ENCODE measurements around the gene PTAFR. TPM values are rescaled to one million over a fixed set of nuclear protein-coding genes. Genes with fewer than 3 reads are reported as not detected.

Gene PTAFR
- total RNA-seq, 1 donor from 2014 or later = 1.5 TPM

DNA sequence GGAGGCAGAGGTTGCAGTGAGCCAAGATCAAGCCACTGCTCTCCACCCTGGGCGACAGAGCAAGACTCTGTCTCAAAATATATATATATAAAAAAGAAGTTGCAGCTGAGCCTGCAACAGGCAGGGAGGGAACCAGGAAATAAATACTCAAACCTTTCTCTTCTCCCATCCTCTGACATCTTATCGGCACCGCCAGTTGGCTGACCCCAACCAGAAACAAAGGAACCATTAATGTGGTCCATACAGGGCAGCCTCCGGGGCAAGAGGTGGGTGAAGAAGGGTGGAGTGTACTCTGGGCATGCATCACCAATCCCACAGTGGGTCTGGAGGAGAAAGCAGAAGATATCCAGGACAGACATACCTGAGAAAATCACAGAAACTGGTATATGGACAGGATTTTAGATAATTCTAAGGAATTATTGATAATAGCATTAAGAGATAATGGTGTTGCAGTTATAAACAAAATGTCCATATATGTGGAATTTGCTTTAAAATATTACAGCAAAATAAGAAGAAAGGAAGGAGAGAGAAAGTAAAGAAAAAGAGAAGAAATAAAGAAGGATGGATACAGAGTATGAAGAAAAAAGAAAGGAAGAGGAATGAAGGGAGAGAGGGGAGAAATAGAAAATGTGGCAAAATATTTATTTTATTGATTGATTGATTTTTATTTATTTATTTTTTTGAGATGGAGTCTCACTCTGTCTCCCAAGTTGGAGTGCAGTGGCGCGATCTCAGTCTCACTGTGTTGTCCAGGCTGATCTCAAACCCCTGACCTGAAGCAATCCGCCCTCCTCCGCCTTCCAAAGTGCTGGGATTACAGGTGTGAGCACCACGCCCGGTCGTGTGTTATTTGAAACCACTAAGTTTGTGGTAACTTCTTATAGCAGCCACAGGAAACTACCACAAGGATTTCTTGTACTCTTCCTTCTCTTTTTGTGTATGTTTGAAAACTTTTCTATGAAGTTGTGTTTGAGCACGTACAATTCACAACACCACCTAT, 4.1 kb upstream of the PTAFR start:
- no peaks in the 10 kb centered on the region for H3K4me1 ChIP-seq
- no peaks in the 10 kb centered on the region for H3K9me3 ChIP-seq (replicated peaks)
- no peak for DNase-seq
- TF ChIP-seq CTCF (IDR thresholded peaks at IDR 0.05; ENCODE audit: borderline replicate concordance) = no peak
- H3K4me3 ChIP-seq = no peak overlapping the region
- no peaks in the 10 kb centered on the region for H3K27me3 ChIP-seq (ENCODE audit: low read depth)
- H3K36me3 ChIP-seq = no peaks in the 10 kb centered on the region
- no peak overlapping the region for H3K27ac ChIP-seq (replicated peaks)
- intact Hi-C loops (cut with micrococcal nuclease) = no loop called here

- intact Hi-C loops (cut with micrococcal nuclease) = no loop called here
- no peak for TF ChIP-seq CTCF (IDR thresholded peaks at IDR 0.05; ENCODE audit: borderline replicate concordance)
- Histone ChIP-seq H3K4me3 (no peak overlapping the region), H3K36me3 (no peaks in the 10 kb centered on the region), H3K27me3 (ENCODE audit: low read depth) (no peaks in the 10 kb centered on the region), H3K4me1 (peaks cover 4% of the 10 kb centered on the region), H3K9me3 (replicated peaks) (no peaks in the 10 kb centered on the region), H3K27ac (replicated peaks) (no peak overlapping the region)
- no peak for DNase-seq
Observed at GRCh38 chr1:28178690-28179485, 2.4 kb upstream of the PTAFR start.

GRCh38 chr1:28175955-28176485, 470 bp downstream of the PTAFR start:
- TF ChIP-seq CTCF (IDR thresholded peaks at IDR 0.05; ENCODE audit: borderline replicate concordance) = no peak
- no peak for DNase-seq
- Histone ChIP-seq H3K27ac (replicated peaks) (peak overlapping the region; percentile 16), H3K4me3 (peak overlapping the region; percentile 37), H3K4me1 (peaks cover 23% of the 10 kb centered on the region), H3K27me3 (ENCODE audit: low read depth) (no peaks in the 10 kb centered on the region), H3K9me3 (replicated peaks) (no peaks in the 10 kb centered on the region), H3K36me3 (no peaks in the 10 kb centered on the region)
- intact Hi-C loops (cut with micrococcal nuclease) = no loop called here

- no peaks in the 10 kb centered on the region for H3K9me3 ChIP-seq (replicated peaks)
- H3K36me3 ChIP-seq = no peaks in the 10 kb centered on the region
- peak overlapping the region; percentile 50 for H3K27ac ChIP-seq (replicated peaks)
- peaks cover 23% of the 10 kb centered on the region for H3K4me1 ChIP-seq
- TF ChIP-seq CTCF (IDR thresholded peaks at IDR 0.05; ENCODE audit: borderline replicate concordance) = no peak
- no peak for DNase-seq
- peak overlapping the region; percentile 27 for H3K4me3 ChIP-seq
- no peaks in the 10 kb centered on the region for H3K27me3 ChIP-seq (ENCODE audit: low read depth)
- intact Hi-C loops (cut with micrococcal nuclease) = no loop called here
Observed at GRCh38 chr1:28173980-28174297, 2.6 kb downstream of the PTAFR start.

- no peak for DNase-seq
- H3K27me3 ChIP-seq (ENCODE audit: low read depth) = no peaks in the 10 kb centered on the region
- H3K36me3 ChIP-seq = no peaks in the 10 kb centered on the region
- peaks cover 23% of the 10 kb centered on the region for H3K4me1 ChIP-seq
- no peak overlapping the region for H3K4me3 ChIP-seq
- no peak for TF ChIP-seq CTCF (IDR thresholded peaks at IDR 0.05; ENCODE audit: borderline replicate concordance)
- H3K9me3 ChIP-seq (replicated peaks) = no peaks in the 10 kb centered on the region
- peak overlapping the region; percentile 50 for H3K27ac ChIP-seq (replicated peaks)
- intact Hi-C loops (cut with micrococcal nuclease) = no loop called here
Observed at GRCh38 chr1:28173151-28173979, 3.1 kb downstream of the PTAFR start.

All from left ventricle myocardium inferior (tissue), 1 donor.